Gastroesophageal sphincter (tissue), 4 donors: ENCODE results near the gene CAPN8. TPM values are rescaled to one million over a fixed set of nuclear protein-coding genes. Genes with fewer than 3 reads are reported as not detected.
A peak's percentile ranks its signal among the peaks of the same experiment; 100 is the strongest.

Experiments
- ATAC-seq: fragments of 150-250 bp; one replicate; pipeline ENCODE4 v1.9.1; 2016; ENCODE audit warnings: mild to moderate bottlenecking, moderate library complexity
- H3K27ac ChIP-seq, 4 donors: fragments of 200-600 bp; sonication (generic) in 3 of 4; 1 replicate in 3 of 4; 2 replicates in 1 of 4; pipeline ENCODE4 v1.5.1; 2016 to 2019
- H3K27me3 ChIP-seq: fragments of 200-600 bp; sonication (generic); one replicate; pipeline ENCODE4 v1.5.1; 2019
- H3K36me3 ChIP-seq, 2 donors: fragments of 200-600 bp; sonication (generic); one replicate each; pipeline ENCODE4 v1.5.1; 2019; ENCODE audit warnings: control low read depth in 1 of 2
- H3K4me1 ChIP-seq, 3 donors: fragments of 200-600 bp; sonication (generic); 1 replicate in 2 of 3; 2 replicates in 1 of 3; pipeline ENCODE4 v1.5.1; 2016 to 2019; ENCODE audit warnings: control low read depth in 2 of 3
- H3K4me3 ChIP-seq, 2 donors: fragments of 200-600 bp; sonication (generic); one replicate each; pipeline ENCODE4 v1.5.1; 2019; ENCODE audit warnings: mild to moderate bottlenecking in 1 of 2, moderate library complexity in 1 of 2
- H3K9me3 ChIP-seq, 3 donors: fragments of 200-600 bp; sonication (generic); one replicate each; pipeline ENCODE4 v1.5.1; 2017 to 2019; ENCODE audit warnings: control low read depth in 2 of 3
- EP300 ChIP-seq: sonication (generic); formaldehyde crosslinking; IDR thresholded peaks from one replicate; pipeline ENCODE4 v1.6.1; 2017; ENCODE audit warnings: antibody characterized with exemption, mild to moderate bottlenecking
- POLR2A ChIP-seq, 2 donors: fragments of 450-650 bp; IDR thresholded peaks; one replicate each; pipeline ENCODE4 v1.6.1; 2017; ENCODE audit warnings: antibody characterized with exemption in 2 of 2, mild to moderate bottlenecking in 2 of 2, moderate library complexity in 1 of 2
- POLR2AphosphoS5 ChIP-seq: sonication (generic); formaldehyde crosslinking; IDR thresholded peaks from one replicate; pipeline ENCODE4 v1.6.1; 2017; ENCODE audit warnings: antibody characterized with exemption
- WGBS, 2 donors: methylation state at CpG; one replicate each; pipeline ENCODE4 v1.1.5; 2018; ENCODE audit warnings: low coverage in 1 of 2; 5-methylcytosine and 5-hydroxymethylcytosine counted together
- total RNA-seq, 4 donors: library from RNA; depleted of rRNA; stranded (reverse); fragments of >200 nt; gene quantifications; one replicate each; pipeline ENCODE4 v1.1.0, GENCODE V29; 2016
- TF ChIP-seq, protein P1 (sequence below), 4 experiments: fragments of 200-600 bp in 2 of 4; fragments of 450-650 bp in 2 of 4; sonication (generic) in 1 of 4; IDR thresholded peaks; one replicate each; pipeline ENCODE4 v1.5.1; 2017 to 2019; ENCODE audit warnings: antibody characterized with exemption in 4 of 4, mild to moderate bottlenecking in 2 of 4, moderate library complexity in 2 of 4

Gene CAPN8
- total RNA-seq, 4 donors from 2014 or later = 0.45 TPM; not detected in 3

DNA sequence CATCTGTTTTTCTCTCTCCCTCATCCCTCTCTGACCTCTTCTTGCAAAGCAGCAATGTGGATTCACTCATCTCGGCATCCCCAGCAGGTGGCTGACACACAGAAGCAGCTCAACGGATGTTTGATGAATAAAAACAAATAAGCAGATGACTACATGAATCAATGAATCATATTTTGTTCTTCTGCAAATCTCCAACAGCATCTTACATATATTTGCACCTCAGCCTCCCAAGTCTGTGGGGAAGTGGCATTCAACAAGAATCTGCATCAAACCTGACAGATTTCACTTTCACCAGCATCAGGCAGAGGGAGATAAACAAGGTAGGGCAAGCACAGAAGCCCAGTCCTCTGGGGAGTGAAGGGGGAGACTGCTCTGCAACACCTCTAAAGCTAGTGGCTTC lies 34.0 kb downstream of the CAPN8 start:
- ATAC-seq = no peak
- Histone ChIP-seq H3K27ac (no peak overlapping the region), H3K27me3 (peaks cover 31% of the 10 kb centered on the region), H3K4me3 (no peak overlapping the region), H3K36me3 (no peaks in the 10 kb centered on the region), H3K9me3 (peaks cover 0 to 5% (median 0%) of the 10 kb centered on the region in 3 donors), H3K4me1 (no peaks in the 10 kb centered on the region)
- WGBS, 2 donors = 26% methylated on average over 2 of the region's 2 CpGs; no CpG with 5 or more reads in 1 of the 2 donors
- no peak for TF ChIP-seq POLR2A (IDR thresholded peaks at IDR 0.05)
- TF ChIP-seq, protein P1, sequence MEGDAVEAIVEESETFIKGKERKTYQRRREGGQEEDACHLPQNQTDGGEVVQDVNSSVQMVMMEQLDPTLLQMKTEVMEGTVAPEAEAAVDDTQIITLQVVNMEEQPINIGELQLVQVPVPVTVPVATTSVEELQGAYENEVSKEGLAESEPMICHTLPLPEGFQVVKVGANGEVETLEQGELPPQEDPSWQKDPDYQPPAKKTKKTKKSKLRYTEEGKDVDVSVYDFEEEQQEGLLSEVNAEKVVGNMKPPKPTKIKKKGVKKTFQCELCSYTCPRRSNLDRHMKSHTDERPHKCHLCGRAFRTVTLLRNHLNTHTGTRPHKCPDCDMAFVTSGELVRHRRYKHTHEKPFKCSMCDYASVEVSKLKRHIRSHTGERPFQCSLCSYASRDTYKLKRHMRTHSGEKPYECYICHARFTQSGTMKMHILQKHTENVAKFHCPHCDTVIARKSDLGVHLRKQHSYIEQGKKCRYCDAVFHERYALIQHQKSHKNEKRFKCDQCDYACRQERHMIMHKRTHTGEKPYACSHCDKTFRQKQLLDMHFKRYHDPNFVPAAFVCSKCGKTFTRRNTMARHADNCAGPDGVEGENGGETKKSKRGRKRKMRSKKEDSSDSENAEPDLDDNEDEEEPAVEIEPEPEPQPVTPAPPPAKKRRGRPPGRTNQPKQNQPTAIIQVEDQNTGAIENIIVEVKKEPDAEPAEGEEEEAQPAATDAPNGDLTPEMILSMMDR (IDR thresholded peaks at IDR 0.05) = no peak
- TF ChIP-seq EP300 = no peak
- no peak for TF ChIP-seq POLR2AphosphoS5

DNA sequence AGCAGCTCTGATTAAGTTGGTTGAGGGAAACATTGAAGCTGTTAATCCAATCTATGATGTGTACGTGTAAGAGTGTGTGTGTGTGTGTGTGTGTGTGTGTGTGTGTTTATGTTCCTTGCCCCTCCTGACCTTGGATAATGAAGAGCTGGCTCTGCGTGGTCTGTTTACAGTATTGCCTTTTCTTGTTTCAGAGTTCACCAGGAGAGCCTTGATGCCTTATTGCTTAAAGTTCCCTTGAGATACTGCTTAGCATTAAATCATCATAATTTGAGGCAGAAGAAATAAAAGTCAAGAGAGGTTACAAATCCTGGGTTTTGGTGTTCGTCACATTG lies 36.4 kb downstream of the CAPN8 start:
- Histone ChIP-seq H3K9me3 (peaks cover 0 to under 1% (median 0%) of the 10 kb centered on the region in 3 donors), H3K4me3 (no peak overlapping the region), H3K36me3 (no peaks in the 10 kb centered on the region), H3K4me1 (no peaks in the 10 kb centered on the region), H3K27ac (no peak overlapping the region), H3K27me3 (peaks cover 27% of the 10 kb centered on the region)
- no peak for ATAC-seq
- TF ChIP-seq, protein P1 (IDR thresholded peaks at IDR 0.05) = no peak
- TF ChIP-seq POLR2AphosphoS5 (no peak), EP300 (no peak), POLR2A (IDR thresholded peaks at IDR 0.05) (no peak)
- WGBS, 2 donors = 47% methylated on average over 3 of the region's 3 CpGs; no CpG with 5 or more reads in 1 of the 2 donors

DNA sequence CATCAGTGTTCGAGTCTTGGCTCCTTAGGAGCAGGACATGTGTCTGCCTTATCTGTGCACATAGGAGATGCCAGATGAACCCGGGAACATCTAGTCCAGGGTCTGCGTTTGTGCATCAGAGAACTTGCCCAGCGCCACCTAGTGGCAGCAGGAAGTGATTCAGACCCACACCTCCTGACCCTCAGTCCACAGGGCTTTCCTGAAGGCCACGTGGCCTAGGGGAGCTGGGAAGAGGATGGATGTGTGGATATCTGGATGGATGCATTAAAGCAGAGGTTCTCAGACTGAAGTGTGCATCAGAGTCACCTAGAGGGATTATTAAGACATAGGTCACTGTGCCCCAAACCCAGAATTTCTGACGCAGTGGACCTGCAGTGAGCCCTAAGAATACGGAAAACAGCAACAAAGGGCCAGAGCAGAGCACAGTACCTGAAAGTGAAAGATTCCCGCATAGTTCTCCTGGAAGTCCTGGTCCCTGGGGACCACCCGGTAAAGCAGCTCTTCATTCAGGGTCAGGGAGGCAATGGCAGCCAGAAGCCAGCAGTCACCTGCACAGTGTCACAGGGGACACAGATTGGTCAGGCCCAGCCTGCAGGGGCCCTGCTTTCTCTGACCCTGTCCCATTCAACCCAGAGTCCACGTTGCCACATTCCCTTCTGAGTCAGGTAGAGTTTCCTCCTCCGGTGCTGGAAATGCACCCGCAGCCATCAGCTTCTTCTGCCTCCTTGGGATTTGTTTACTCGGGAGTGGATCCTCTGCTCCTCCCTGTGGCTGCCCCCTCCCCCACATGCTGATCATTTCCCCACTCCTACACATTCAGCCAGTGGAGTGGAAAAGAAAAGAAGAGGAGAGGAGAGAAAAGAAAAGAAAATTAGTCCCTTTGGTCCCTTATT lies 37.0 kb downstream of the CAPN8 start:
- Histone ChIP-seq H3K4me3 (no peak overlapping the region), H3K9me3 (no peaks in the 10 kb centered on the region), H3K27me3 (peaks cover 21% of the 10 kb centered on the region), H3K27ac (no peak overlapping the region), H3K36me3 (no peaks in the 10 kb centered on the region), H3K4me1 (no peaks in the 10 kb centered on the region)
- ATAC-seq = peak; percentile 10
- 83 to 87% methylated on average over 3 to 4 of the region's 13 CpGs for WGBS, 2 donors
- TF ChIP-seq, protein P1 (IDR thresholded peaks at IDR 0.05) = peak in 3 of 4 experiments; percentile 13 to 50 (median 37)
- no peak for TF ChIP-seq POLR2A (IDR thresholded peaks at IDR 0.05)

DNA sequence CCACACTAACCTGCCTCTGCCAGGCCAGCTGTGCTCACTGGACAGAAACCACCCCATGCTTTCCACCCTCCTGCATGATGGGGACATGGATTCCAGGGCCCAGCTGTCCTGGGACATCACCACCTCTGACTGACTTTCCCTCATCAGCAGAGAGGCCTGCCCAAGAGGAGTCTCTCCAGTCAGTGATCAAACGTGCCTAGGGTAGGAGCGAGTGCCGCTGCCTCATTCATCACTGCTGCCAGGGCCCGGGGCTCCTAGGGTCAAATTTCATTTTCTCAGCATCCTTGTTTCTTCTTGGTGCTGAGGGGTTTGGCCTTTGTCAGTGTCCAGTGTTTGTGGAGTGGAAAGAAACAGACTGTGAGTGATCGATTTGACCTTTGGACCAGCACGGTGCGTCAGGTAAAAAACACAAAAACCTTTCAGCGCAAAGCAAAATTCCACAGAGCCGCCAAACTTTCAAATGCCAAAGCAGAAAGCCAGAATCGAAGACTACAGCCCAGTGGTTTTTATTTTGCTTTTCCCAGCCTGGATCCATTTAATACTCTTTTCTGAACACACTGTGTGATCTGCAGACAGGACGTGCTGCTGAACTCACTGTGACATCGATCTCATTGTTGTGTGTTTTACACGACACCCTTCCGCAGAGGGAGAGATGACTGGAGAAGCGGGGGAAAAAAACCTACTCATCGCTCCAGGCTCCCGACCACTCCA lies 43.2 kb downstream of the CAPN8 start:
- no peaks in the 10 kb centered on the region for H3K4me1 ChIP-seq
- no peaks in the 10 kb centered on the region for H3K9me3 ChIP-seq
- no peak overlapping the region for H3K27ac ChIP-seq
- 64 to 67% methylated on average over 7 to 13 of the region's 17 CpGs for WGBS, 2 donors
- no peak for ATAC-seq
- no peaks in the 10 kb centered on the region for H3K36me3 ChIP-seq
- no peak for TF ChIP-seq EP300
- TF ChIP-seq POLR2AphosphoS5 = no peak
- no peak for TF ChIP-seq POLR2A (IDR thresholded peaks at IDR 0.05)
- TF ChIP-seq, protein P1 (IDR thresholded peaks at IDR 0.05) = no peak
- H3K27me3 ChIP-seq = no peaks in the 10 kb centered on the region
- no peak overlapping the region for H3K4me3 ChIP-seq
